Neural cell (in vitro differentiated cells): ENCODE results near the gene ACVR1C. TPM values are rescaled to one million over a fixed set of nuclear protein-coding genes. Genes with fewer than 3 reads are reported as not detected.

ENCODE experiments used
- H2AFZ ChIP-seq: fragments of 200-600, 300-800 bp; sonication (generic), shearing (Covaris generic); 2 replicates; pipeline ENCODE4 v1.6.0; 2014; ENCODE audit warnings: low read depth, mild to moderate bottlenecking, antibody characterized with exemption, low read length, moderate library complexity
- H3F3A ChIP-seq: fragments of 200-600 bp; shearing (Covaris generic); 2 replicates; pipeline ENCODE4 v1.6.1; 2016; ENCODE audit warnings: mild to moderate bottlenecking, moderate library complexity, mixed read lengths, antibody characterized with exemption, low read length; ENCODE audit not compliant: insufficient read depth, poor library complexity, severe bottlenecking
- H3K27ac ChIP-seq: fragments of 200-600, 300-800 bp; sonication (generic), shearing (Covaris generic); 2 replicates; pipeline ENCODE4 v1.5.1; 2014; ENCODE audit warnings: mild to moderate bottlenecking, low read length, moderate library complexity
- H3K27me3 ChIP-seq: fragments of 300-800, 200-600 bp; sonication (generic), shearing (Covaris generic); 2 replicates; pipeline ENCODE4 v1.6.0; 2014; ENCODE audit warnings: mild to moderate bottlenecking, low read depth, low read length, moderate library complexity; ENCODE audit not compliant: insufficient read depth
- H3K36me3 ChIP-seq: fragments of 300-800, 200-600 bp; sonication (generic), shearing (Covaris generic); 2 replicates; pipeline ENCODE4 v1.5.1; 2014; ENCODE audit warnings: mild to moderate bottlenecking, antibody characterized with exemption, low read length, moderate library complexity; ENCODE audit not compliant: insufficient read depth
- H3K4me2 ChIP-seq: fragments of 300-800, 200-600 bp; sonication (generic), shearing (Covaris generic); 2 replicates; pipeline ENCODE4 v1.6.0; 2014; ENCODE audit warnings: mild to moderate bottlenecking, low read length
- H3K4me3 ChIP-seq: fragments of 300-800, 200-600 bp; sonication (generic), shearing (Covaris generic); 2 replicates; pipeline ENCODE4 v1.5.1; 2014; ENCODE audit warnings: mild to moderate bottlenecking, low read length, moderate library complexity
- H3K79me2 ChIP-seq: fragments of 200-600 bp; shearing (Covaris generic); replicated peaks from 2 replicates; pipeline ENCODE4 v1.6.0; 2014; ENCODE audit warnings: mild to moderate bottlenecking, low read length, moderate library complexity; ENCODE audit not compliant: insufficient read depth
- H3K9ac ChIP-seq: fragments of 300-800, 200-600 bp; sonication (generic), shearing (Covaris generic); 2 replicates; pipeline ENCODE4 v1.6.1; 2016; ENCODE audit warnings: mild to moderate bottlenecking, low read length, mixed read lengths
- H3K9me2 ChIP-seq: fragments of 200-600 bp; shearing (Covaris generic); 2 replicates; pipeline ENCODE4 v1.6.1; 2016; ENCODE audit warnings: mild to moderate bottlenecking, low read length, mixed read lengths; ENCODE audit not compliant: insufficient read depth
- H3K9me3 ChIP-seq: fragments of 200-600, 300-800 bp; sonication (generic), shearing (Covaris generic); 2 replicates; pipeline ENCODE4 v1.6.1; 2016; ENCODE audit warnings: mild to moderate bottlenecking, mixed run types, low read length, moderate library complexity, mixed read lengths
- H4K20me1 ChIP-seq: fragments of 200-600 bp; shearing (Covaris generic); 2 replicates; pipeline ENCODE4 v1.6.1; 2016; ENCODE audit warnings: mild to moderate bottlenecking, mixed run types; ENCODE audit not compliant: insufficient read depth
- EP300 ChIP-seq: fragments of 450-650 bp; conservative IDR thresholded peaks from 2 replicates; pipeline ENCODE4 v1.6.1; 2014; ENCODE audit warnings: antibody characterized with exemption, mild to moderate bottlenecking, moderate library complexity; ENCODE audit not compliant: poor library complexity, severe bottlenecking
- EZH2 ChIP-seq: fragments of 200-600, 300-800 bp; shearing (Covaris generic), sonication (generic); IDR thresholded peaks from 2 replicates; pipeline ENCODE4 v1.6.1; 2014; ENCODE audit warnings: antibody characterized with exemption, low read length, borderline replicate concordance, mild to moderate bottlenecking; ENCODE audit not compliant: insufficient read depth, poor library complexity, severe bottlenecking
- MXI1 ChIP-seq: fragments of 450-650 bp; conservative IDR thresholded peaks from 2 replicates; pipeline ENCODE4 v1.6.1; 2014; ENCODE audit warnings: antibody characterized with exemption, mild to moderate bottlenecking; ENCODE audit not compliant: poor library complexity, severe bottlenecking
- POLR2AphosphoS5 ChIP-seq: IDR thresholded peaks from 2 replicates; pipeline ENCODE4 v1.6.1; 2012
- RAD21 ChIP-seq: fragments of 450-650 bp; conservative IDR thresholded peaks from 2 replicates; pipeline ENCODE4 v1.6.1; 2014; ENCODE audit warnings: antibody characterized with exemption, mild to moderate bottlenecking, moderate library complexity
- SMC3 ChIP-seq: fragments of 450-650 bp; conservative IDR thresholded peaks from 2 replicates; pipeline ENCODE4 v1.6.1; 2014; ENCODE audit warnings: antibody characterized with exemption, mild to moderate bottlenecking, moderate library complexity; ENCODE audit not compliant: poor library complexity
- TAF1 ChIP-seq: IDR thresholded peaks from 2 replicates; pipeline ENCODE4 v1.6.1; 2012; ENCODE audit warnings: low read depth
- polyA plus RNA-seq: library from polyadenylated mRNA; depleted of rRNA; stranded (reverse); fragments of >200 nt; gene quantifications from 2 replicates; pipeline ENCODE4 v1.2.3, GENCODE V29; 2014
- TF ChIP-seq, protein P1 (sequence below): IDR thresholded peaks from 2 replicates; pipeline ENCODE4 v1.6.1; 2012; ENCODE audit warnings: borderline replicate concordance
- TF ChIP-seq, protein P2 (sequence below): fragments of 450-650 bp; IDR thresholded peaks from 2 replicates; pipeline ENCODE4 v1.5.1; 2014; ENCODE audit warnings: antibody characterized with exemption, mild to moderate bottlenecking, moderate library complexity; ENCODE audit not compliant: poor library complexity, severe bottlenecking

The ACVR1C gene
- polyA plus RNA-seq, 1 donor from 2014 or later = 0.26 TPM

DNA sequence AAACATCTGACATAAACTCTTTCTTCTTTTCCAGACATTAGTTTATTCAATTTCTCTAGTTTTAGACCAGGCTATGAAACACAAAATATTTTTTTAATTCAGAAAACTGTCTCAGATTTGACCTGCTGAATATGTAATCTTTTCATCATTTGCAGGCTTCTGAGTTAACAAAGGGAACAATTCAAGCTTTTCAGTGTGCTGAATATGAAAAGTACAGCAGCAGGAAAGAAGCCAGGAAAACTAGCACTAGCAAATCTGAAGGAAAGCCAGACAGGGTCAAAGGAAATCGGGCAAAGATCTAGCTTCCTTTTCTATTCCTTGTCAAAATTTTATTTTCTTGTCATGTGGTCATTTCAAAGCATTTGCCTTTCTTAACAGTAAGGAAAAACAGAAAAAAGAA is 35.3 kb downstream of the ACVR1C start:
- H3K9me2 ChIP-seq = no peaks in the 10 kb centered on the region
- no peak overlapping the region for H3K27ac ChIP-seq
- no peaks in the 10 kb centered on the region for H3K9me3 ChIP-seq
- no peak overlapping the region for H3K9ac ChIP-seq
- TF ChIP-seq EP300 (no peak), POLR2AphosphoS5 (no peak), EZH2 (no peak), SMC3 (no peak), MXI1 (no peak), RAD21 (no peak), TAF1 (no peak)
- TF ChIP-seq, protein P1, sequence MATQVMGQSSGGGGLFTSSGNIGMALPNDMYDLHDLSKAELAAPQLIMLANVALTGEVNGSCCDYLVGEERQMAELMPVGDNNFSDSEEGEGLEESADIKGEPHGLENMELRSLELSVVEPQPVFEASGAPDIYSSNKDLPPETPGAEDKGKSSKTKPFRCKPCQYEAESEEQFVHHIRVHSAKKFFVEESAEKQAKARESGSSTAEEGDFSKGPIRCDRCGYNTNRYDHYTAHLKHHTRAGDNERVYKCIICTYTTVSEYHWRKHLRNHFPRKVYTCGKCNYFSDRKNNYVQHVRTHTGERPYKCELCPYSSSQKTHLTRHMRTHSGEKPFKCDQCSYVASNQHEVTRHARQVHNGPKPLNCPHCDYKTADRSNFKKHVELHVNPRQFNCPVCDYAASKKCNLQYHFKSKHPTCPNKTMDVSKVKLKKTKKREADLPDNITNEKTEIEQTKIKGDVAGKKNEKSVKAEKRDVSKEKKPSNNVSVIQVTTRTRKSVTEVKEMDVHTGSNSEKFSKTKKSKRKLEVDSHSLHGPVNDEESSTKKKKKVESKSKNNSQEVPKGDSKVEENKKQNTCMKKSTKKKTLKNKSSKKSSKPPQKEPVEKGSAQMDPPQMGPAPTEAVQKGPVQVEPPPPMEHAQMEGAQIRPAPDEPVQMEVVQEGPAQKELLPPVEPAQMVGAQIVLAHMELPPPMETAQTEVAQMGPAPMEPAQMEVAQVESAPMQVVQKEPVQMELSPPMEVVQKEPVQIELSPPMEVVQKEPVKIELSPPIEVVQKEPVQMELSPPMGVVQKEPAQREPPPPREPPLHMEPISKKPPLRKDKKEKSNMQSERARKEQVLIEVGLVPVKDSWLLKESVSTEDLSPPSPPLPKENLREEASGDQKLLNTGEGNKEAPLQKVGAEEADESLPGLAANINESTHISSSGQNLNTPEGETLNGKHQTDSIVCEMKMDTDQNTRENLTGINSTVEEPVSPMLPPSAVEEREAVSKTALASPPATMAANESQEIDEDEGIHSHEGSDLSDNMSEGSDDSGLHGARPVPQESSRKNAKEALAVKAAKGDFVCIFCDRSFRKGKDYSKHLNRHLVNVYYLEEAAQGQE = no peak
- TF ChIP-seq, protein P2, sequence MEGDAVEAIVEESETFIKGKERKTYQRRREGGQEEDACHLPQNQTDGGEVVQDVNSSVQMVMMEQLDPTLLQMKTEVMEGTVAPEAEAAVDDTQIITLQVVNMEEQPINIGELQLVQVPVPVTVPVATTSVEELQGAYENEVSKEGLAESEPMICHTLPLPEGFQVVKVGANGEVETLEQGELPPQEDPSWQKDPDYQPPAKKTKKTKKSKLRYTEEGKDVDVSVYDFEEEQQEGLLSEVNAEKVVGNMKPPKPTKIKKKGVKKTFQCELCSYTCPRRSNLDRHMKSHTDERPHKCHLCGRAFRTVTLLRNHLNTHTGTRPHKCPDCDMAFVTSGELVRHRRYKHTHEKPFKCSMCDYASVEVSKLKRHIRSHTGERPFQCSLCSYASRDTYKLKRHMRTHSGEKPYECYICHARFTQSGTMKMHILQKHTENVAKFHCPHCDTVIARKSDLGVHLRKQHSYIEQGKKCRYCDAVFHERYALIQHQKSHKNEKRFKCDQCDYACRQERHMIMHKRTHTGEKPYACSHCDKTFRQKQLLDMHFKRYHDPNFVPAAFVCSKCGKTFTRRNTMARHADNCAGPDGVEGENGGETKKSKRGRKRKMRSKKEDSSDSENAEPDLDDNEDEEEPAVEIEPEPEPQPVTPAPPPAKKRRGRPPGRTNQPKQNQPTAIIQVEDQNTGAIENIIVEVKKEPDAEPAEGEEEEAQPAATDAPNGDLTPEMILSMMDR = no peak
- H4K20me1 ChIP-seq = no peaks in the 10 kb centered on the region
- no peaks in the 10 kb centered on the region for H3F3A ChIP-seq
- H3K36me3 ChIP-seq = no peaks in the 10 kb centered on the region
- no peaks in the 10 kb centered on the region for H3K79me2 ChIP-seq
- no peak overlapping the region for H3K4me3 ChIP-seq
- no peak overlapping the region for H2AFZ ChIP-seq
- no peak overlapping the region for H3K4me2 ChIP-seq
- H3K27me3 ChIP-seq = peaks cover 4% of the 10 kb centered on the region

DNA sequence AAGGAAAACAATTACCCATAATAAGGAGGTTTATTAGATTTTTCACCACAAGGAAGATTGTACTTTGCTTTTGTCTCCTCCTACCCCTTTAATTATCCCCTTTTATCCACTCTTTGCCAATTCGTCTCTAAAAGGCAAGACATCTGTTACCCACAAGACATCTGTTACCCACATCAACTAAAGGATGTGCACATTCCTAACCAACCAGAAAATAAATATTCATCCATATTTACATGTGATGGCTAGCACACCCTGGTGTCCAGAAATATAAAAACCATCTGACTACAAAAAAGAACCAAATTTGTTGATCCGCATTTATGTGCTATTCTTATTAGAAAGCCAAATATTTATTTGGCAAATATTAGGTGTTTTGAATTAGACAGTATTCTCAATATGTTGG is 35.7 kb downstream of the ACVR1C start:
- no peaks in the 10 kb centered on the region for H4K20me1 ChIP-seq
- no peak for TF ChIP-seq EP300
- no peak for TF ChIP-seq EZH2
- TF ChIP-seq, protein P2 = peak; percentile 21
- no peak for TF ChIP-seq SMC3
- no peak for TF ChIP-seq MXI1
- no peaks in the 10 kb centered on the region for H3K9me3 ChIP-seq
- H3F3A ChIP-seq = no peaks in the 10 kb centered on the region
- H2AFZ ChIP-seq = no peak overlapping the region
- H3K9ac ChIP-seq = no peak overlapping the region
- no peaks in the 10 kb centered on the region for H3K9me2 ChIP-seq
- no peaks in the 10 kb centered on the region for H3K36me3 ChIP-seq
- H3K79me2 ChIP-seq = no peaks in the 10 kb centered on the region
- no peak overlapping the region for H3K4me3 ChIP-seq
- H3K27me3 ChIP-seq = peaks cover 4% of the 10 kb centered on the region
- no peak overlapping the region for H3K4me2 ChIP-seq
- no peak overlapping the region for H3K27ac ChIP-seq
